Stimulated activated naive B cell treated with anti-CD40 and anti-IgM and Interleukin-4, amounts not matched to agents 10 μg/mL and 1 μg/mL and 100 μg/mL, for 72 hours (primary cell): Measurements from ENCODE around the gene SLC7A5.
"Not testable (repeated sequence)": the region's sequence is repeated elsewhere in the genome, so short reads cannot be mapped to it uniquely, and the experiment has no call there.

Experiments
- ATAC-seq, 2 donors: fragments of 150-1000 bp; cut with Tn5 transposase; replicated peaks; 2 replicates each; pipeline ENCODE4 v1.10.0; 2021; ENCODE audit warnings: moderate library complexity in 1 of 2
- DNase-seq: peaks from one replicate; pipeline ENCODE4 v3.0.0; 2021
- H3K27ac Mint-ChIP-seq: one replicate; pipeline ENCODE4 v1.8.0; 2022; ENCODE audit warnings: mild to moderate bottlenecking, mixed read lengths
- H3K27me3 Mint-ChIP-seq, 2 donors: one replicate each; pipeline ENCODE4 v1.8.0; 2022; ENCODE audit warnings: mixed read lengths in 2 of 2
- H3K36me3 Mint-ChIP-seq, 2 donors: one replicate each; pipeline ENCODE4 v1.8.0; 2022; ENCODE audit warnings: mixed read lengths in 2 of 2, mild to moderate bottlenecking in 1 of 2
- H3K4me1 Mint-ChIP-seq, 2 donors: one replicate each; pipeline ENCODE4 v1.8.0; 2022; ENCODE audit warnings: mixed read lengths in 2 of 2, mild to moderate bottlenecking in 1 of 2
- H3K4me3 Mint-ChIP-seq, 2 donors: one replicate each; pipeline ENCODE4 v1.8.0; 2022; ENCODE audit warnings: mild to moderate bottlenecking in 2 of 2, mixed read lengths in 2 of 2, moderate library complexity in 1 of 2
- H3K9me3 Mint-ChIP-seq, 2 donors: one replicate each; pipeline ENCODE4 v1.8.0; 2022; ENCODE audit warnings: mixed read lengths in 2 of 2, mild to moderate bottlenecking in 1 of 2

The SLC7A5 gene

GRCh38 chr16:87860553-87861299, 8.6 kb downstream of the SLC7A5 start:
- Mint-ChIP-seq H3K9me3 (no peaks in the 10 kb centered on the region), H3K36me3 (peaks cover 42 to 63% of the 10 kb centered on the region in 2 donors), H3K4me1 (peaks cover 28 to 61% of the 10 kb centered on the region in 2 donors), H3K27me3 (no peaks in the 10 kb centered on the region), H3K27ac (peak overlapping the region; percentile 56), H3K4me3 (peak overlapping the region in 1 of 2 donors; percentile 7)
- DNase-seq, result no peak
- ATAC-seq, result peak; percentile 52 to 56

GRCh38 chr16:87858151-87858993, 10.9 kb downstream of the SLC7A5 start:
- H3K27ac Mint-ChIP-seq, ATAC-seq, H3K4me3 Mint-ChIP-seq, H3K27me3 Mint-ChIP-seq, H3K9me3 Mint-ChIP-seq, DNase-seq: not testable (repeated sequence)
- H3K4me1 Mint-ChIP-seq, result peaks cover 27 to 60% of the 10 kb centered on the region in 2 donors
- peaks cover 43 to 58% of the 10 kb centered on the region in 2 donors for H3K36me3 Mint-ChIP-seq

GRCh38 chr16:87856791-87857228, 12.5 kb downstream of the SLC7A5 start:
- no peak for ATAC-seq
- Mint-ChIP-seq H3K27me3 (no peaks in the 10 kb centered on the region), H3K36me3 (peaks cover 44 to 65% of the 10 kb centered on the region in 2 donors), H3K4me1 (peaks cover 27 to 55% of the 10 kb centered on the region in 2 donors), H3K4me3 (peak overlapping the region in 1 of 2 donors; percentile 39), H3K9me3 (no peaks in the 10 kb centered on the region), H3K27ac (peak overlapping the region; percentile 84)
- no peak for DNase-seq

- peaks cover 46 to 64% of the 10 kb centered on the region in 2 donors for H3K36me3 Mint-ChIP-seq
- peak; percentile 21 for DNase-seq
- no peaks in the 10 kb centered on the region for H3K9me3 Mint-ChIP-seq
- peak overlapping the region; percentile 56 for H3K27ac Mint-ChIP-seq
- no peaks in the 10 kb centered on the region for H3K27me3 Mint-ChIP-seq
- H3K4me3 Mint-ChIP-seq, result peak overlapping the region; percentile 16 to 39
- peak; percentile 65 to 75 for ATAC-seq
- H3K4me1 Mint-ChIP-seq, result peaks cover 27 to 55% of the 10 kb centered on the region in 2 donors
Measured at GRCh38 chr16:87855852-87856715, 13.2 kb downstream of the SLC7A5 start.

GRCh38 chr16:87854907-87855683, 14.2 kb downstream of the SLC7A5 start:
- Mint-ChIP-seq H3K27ac (no peak overlapping the region), H3K27me3 (no peaks in the 10 kb centered on the region), H3K36me3 (peaks cover 49 to 64% of the 10 kb centered on the region in 2 donors), H3K4me3 (no peak overlapping the region), H3K4me1 (peaks cover 19 to 45% of the 10 kb centered on the region in 2 donors), H3K9me3 (no peaks in the 10 kb centered on the region)
- DNase-seq (no peak), ATAC-seq (no peak)

DNA sequence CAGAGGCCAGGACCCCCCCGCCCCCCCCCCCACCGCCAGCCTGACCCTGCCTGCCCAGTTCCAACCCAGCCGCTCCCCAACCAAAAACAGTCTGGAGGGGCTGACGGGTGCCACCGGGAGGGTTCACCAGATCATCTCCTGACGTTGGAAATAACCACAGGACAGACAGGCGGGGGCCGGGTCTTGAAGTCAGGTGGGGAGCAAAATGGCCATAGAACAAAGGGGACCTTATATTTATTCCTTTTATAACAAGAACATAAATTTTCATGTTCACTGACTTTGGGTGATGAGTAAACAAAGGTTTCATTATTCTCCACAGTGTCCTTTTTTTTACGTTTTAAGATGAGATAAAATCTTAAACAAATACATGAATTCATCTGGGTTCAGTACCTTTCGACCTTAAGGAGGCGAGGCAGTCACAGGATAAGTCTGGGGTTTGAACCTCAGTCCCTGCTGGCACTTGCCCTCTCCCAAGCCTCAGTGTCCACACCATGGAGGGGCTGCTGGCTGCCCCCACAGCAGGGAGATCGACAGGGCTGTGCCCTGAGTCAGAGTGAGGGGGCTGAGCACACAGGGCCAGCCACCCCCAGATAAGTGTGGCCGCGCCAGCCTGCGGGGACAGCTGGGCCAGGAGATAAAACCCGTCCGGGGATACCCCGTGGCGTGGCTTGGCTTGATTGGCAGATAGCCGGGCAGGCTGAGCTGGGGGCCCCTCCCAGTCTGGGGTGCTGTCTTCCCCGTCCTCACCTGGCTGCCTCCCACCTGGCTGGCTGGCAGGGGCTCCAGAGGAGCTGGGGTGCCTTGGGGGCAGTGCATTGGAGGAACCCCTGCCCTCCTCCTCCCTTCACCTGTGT, 15.0 kb downstream of the SLC7A5 start:
- Mint-ChIP-seq H3K4me1 (peaks cover 19 to 45% of the 10 kb centered on the region in 2 donors), H3K27me3 (no peaks in the 10 kb centered on the region)
- no peak for ATAC-seq

DNA sequence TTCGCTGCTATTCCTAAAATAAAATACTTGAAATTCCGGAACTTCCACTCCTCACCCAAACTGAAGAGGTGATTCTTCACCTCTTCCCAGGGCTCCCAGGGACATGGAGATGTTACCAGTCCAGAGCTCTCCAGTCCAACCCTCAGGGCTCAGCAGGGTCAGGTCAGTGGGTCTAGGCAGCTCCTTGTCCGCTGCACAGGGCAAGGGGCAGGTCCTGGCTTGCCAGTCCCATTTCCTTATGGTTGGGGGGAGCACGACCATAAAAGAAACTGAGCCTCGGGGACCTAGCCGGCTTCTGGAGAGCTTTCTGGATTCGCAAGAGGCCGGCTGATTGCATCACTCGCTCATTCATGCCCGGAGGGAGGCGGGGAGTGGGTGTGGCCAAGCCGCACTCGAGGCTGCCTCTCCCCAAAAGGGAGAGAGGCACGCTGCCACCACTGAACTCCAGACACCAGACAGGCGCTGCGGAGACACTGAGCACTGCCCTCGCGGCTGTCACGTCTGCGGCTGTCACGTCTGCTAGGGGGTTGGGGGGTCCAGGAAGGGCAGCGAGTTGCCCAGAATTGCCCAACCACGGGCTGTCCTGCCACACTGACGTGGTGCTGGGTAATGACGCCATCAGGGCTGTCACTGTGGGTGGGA, 15.8 kb downstream of the SLC7A5 start:
- no peak overlapping the region for H3K27ac Mint-ChIP-seq
- peak; percentile 49 for DNase-seq
- ATAC-seq, result peak; percentile 71 to 72
- peak overlapping the region in 1 of 2 donors; percentile 56 for H3K4me3 Mint-ChIP-seq
- H3K9me3 Mint-ChIP-seq, result no peaks in the 10 kb centered on the region
- no peaks in the 10 kb centered on the region for H3K27me3 Mint-ChIP-seq
- peaks cover 50 to 65% of the 10 kb centered on the region in 2 donors for H3K36me3 Mint-ChIP-seq
- H3K4me1 Mint-ChIP-seq, result peaks cover 19 to 49% of the 10 kb centered on the region in 2 donors

More for the DNA sequence above, 15.0 kb downstream of the SLC7A5 start:
- Mint-ChIP-seq H3K36me3 (peaks cover 51 to 66% of the 10 kb centered on the region in 2 donors), H3K4me3 (no peak overlapping the region), H3K27ac (peak overlapping the region; percentile 37), H3K9me3 (no peaks in the 10 kb centered on the region)
- no peak for DNase-seq

GRCh38 chr16:87851601-87852000, 17.7 kb downstream of the SLC7A5 start:
- no peak for DNase-seq
- Mint-ChIP-seq H3K27me3 (no peaks in the 10 kb centered on the region), H3K9me3 (no peaks in the 10 kb centered on the region), H3K36me3 (peaks cover 56 to 57% of the 10 kb centered on the region in 2 donors), H3K27ac (no peak overlapping the region), H3K4me3 (no peak overlapping the region), H3K4me1 (peaks cover 11 to 42% of the 10 kb centered on the region in 2 donors)
- no peak for ATAC-seq

DNA sequence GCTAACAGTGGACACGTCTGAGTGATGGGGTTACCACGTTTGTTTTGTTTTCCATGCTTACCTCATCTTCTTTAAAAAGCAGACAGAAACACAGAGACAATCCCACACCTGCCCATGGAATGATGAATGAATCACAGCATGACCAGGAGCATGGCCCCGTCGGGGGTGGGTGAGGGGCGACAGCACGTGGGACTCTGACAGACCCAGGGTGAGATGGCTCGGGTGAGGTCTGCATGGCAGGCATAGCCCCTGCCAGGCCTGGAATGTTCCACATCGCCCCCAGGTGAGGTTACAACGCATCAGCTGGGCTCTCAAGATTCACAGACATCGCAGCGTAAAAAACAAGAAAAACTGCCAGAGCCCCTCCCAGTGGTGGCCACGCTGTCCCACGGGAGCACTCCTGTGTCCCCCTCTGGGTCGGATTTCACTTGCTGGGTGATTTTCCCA, 18.1 kb downstream of the SLC7A5 start:
- DNase-seq, result no peak
- H3K4me1 Mint-ChIP-seq, result peaks cover 10 to 42% of the 10 kb centered on the region in 2 donors
- peak overlapping the region; percentile 37 for H3K27ac Mint-ChIP-seq
- H3K27me3 Mint-ChIP-seq, result no peaks in the 10 kb centered on the region
- H3K4me3 Mint-ChIP-seq, result no peak overlapping the region
- no peak for ATAC-seq
- H3K36me3 Mint-ChIP-seq, result peaks cover 58 to 59% of the 10 kb centered on the region in 2 donors
- H3K9me3 Mint-ChIP-seq, result no peaks in the 10 kb centered on the region

DNA sequence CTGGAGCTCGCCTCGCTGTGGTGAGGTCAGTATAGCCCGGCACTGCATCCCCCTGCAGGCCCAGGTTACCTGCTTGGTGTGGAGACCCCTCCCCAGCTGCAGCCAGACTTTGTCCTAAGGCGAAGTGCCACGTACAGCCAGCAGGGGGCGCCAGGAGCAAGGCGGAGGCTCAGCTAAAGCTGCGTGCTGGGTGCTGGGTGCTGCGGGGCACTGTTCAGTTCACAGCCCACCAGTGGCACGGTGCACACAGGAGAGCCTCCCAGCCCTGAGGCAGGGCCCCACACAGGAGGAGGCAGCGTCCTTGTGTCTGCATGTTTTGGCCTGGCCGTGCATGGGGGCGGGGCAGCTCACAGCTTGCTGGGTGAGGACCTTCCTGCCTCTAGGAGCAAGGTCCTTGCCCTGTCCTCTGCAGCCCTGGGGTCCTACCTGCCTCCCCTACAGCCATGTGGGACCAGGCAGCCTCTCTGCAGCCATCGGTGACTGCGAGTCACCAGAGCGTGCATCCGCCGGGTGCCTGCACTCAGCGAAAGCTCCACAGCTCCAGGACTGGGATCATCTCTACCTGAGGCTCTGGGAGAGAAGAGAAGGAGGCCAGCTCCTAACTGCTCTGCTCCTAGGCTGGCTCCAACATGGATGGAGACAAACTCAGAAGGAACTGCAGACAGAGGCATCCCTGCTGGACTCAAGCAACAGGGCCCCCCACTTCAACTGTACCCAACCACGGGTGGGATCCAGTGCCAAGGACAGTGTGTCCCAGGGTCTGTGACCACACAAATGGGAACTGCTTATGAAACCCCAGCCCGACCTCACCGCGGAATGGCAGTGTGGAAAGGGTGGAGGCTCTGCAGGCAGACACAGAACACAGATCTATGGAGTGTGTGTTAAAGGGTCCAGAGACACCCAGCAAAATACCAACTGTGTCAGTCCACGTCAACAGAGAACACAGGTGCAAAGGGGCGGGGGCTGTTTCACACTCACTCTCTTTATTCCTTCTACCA, 19.0 kb downstream of the SLC7A5 start:
- DNase-seq (peak; percentile 42), ATAC-seq (peak; percentile 75 to 79)
- no peaks in the 10 kb centered on the region for H3K27me3 Mint-ChIP-seq
- H3K4me1 Mint-ChIP-seq, result peaks cover 8 to 34% of the 10 kb centered on the region in 2 donors
- H3K27ac Mint-ChIP-seq, result peak overlapping the region; percentile 37
- no peaks in the 10 kb centered on the region for H3K9me3 Mint-ChIP-seq
- peaks cover 50 to 56% of the 10 kb centered on the region in 2 donors for H3K36me3 Mint-ChIP-seq
- no peak overlapping the region for H3K4me3 Mint-ChIP-seq

GRCh38 chr16:87849419-87850008, 19.8 kb downstream of the SLC7A5 start:
- Mint-ChIP-seq H3K27ac (no peak overlapping the region), H3K4me1 (peaks cover 8 to 33% of the 10 kb centered on the region in 2 donors), H3K27me3 (no peaks in the 10 kb centered on the region), H3K4me3 (no peak overlapping the region), H3K9me3 (no peaks in the 10 kb centered on the region), H3K36me3 (peaks cover 52 to 60% of the 10 kb centered on the region in 2 donors)
- DNase-seq (no peak), ATAC-seq (no peak)
